Measurements from ENCODE around the gene SVOP.
"Not testable (repeated sequence)": the region's sequence is repeated elsewhere in the genome, so short reads cannot be mapped to it uniquely, and the experiment has no call there.

The SVOP gene

GRCh38 chr12:109020796-109021380, at the start of gene SVOP:
SVOP (minus strand) TSS chr12:109021068; CDS start chr12:109020868, 200 bp downstream.
- DNase-seq (ENCODE audit: low read depth in 2 of 3, low spot score in 1 of 3) = peak; percentile 3 to 19 (median 7)

GRCh38 chr12:109069307-109070271, 48.7 kb upstream of the SVOP start:
- DNase-seq (ENCODE audit: low read depth in 2 of 3, low spot score in 1 of 3) = no peak

- no peak for DNase-seq (ENCODE audit: low read depth in 2 of 3, low spot score in 1 of 3)
These were observed 45.0 kb upstream of the SVOP start for GRCh38 chr12:109065853-109066193.

- DNase-seq (ENCODE audit: low read depth in 2 of 3, low spot score in 1 of 3) = no peak
These were observed 44.4 kb upstream of the SVOP start for GRCh38 chr12:109065154-109065852.

GRCh38 chr12:109064143-109064542, 43.3 kb upstream of the SVOP start:
- no peak for DNase-seq (ENCODE audit: low read depth in 2 of 3, low spot score in 1 of 3)

- DNase-seq (ENCODE audit: low read depth in 2 of 3, low spot score in 1 of 3) = no peak
These were observed 37.9 kb upstream of the SVOP start for GRCh38 chr12:109058773-109059172.

- DNase-seq (ENCODE audit: low read depth in 2 of 3, low spot score in 1 of 3) = no peak
These were observed 36.5 kb upstream of the SVOP start for GRCh38 chr12:109057376-109057775.

- no peak for DNase-seq (ENCODE audit: low read depth in 2 of 3, low spot score in 1 of 3)
These were observed 36.0 kb upstream of the SVOP start for GRCh38 chr12:109056891-109057290.

- DNase-seq (ENCODE audit: low read depth in 2 of 3, low spot score in 1 of 3) = no peak
These were observed 33.7 kb upstream of the SVOP start for GRCh38 chr12:109054520-109054919.

- peak in 1 of 3 donors; percentile 16 for DNase-seq (ENCODE audit: low read depth in 2 of 3, low spot score in 1 of 3)
These were observed 33.3 kb upstream of the SVOP start for GRCh38 chr12:109054124-109054513.

GRCh38 chr12:109053382-109054123, 32.7 kb upstream of the SVOP start:
- DNase-seq (ENCODE audit: low read depth in 2 of 3, low spot score in 1 of 3) = peak in 2 of 3 donors; percentile 2 to 19

- DNase-seq (ENCODE audit: low read depth in 2 of 3, low spot score in 1 of 3) = peak; percentile 73 to 80 (median 76)
These were observed 31.8 kb upstream of the SVOP start, which contains the start of gene USP30 for GRCh38 chr12:109052414-109053323. USP30 (plus strand) TSS chr12:109052576; CDS start chr12:109052679, 103 bp downstream.

- no peak for DNase-seq (ENCODE audit: low read depth in 2 of 3, low spot score in 1 of 3)
These were observed 31.2 kb upstream of the SVOP start for GRCh38 chr12:109052097-109052413.

- not testable (repeated sequence) for DNase-seq (ENCODE audit: low read depth in 2 of 3, low spot score in 1 of 3)
These were observed 28.9 kb upstream of the SVOP start for GRCh38 chr12:109049794-109050193.

- not testable (repeated sequence) for DNase-seq (ENCODE audit: low read depth in 2 of 3, low spot score in 1 of 3)
These were observed 27.8 kb upstream of the SVOP start for GRCh38 chr12:109048706-109049105.

- DNase-seq (ENCODE audit: low read depth in 2 of 3, low spot score in 1 of 3) = no peak
These were observed 26.4 kb upstream of the SVOP start for GRCh38 chr12:109047081-109047805.

GRCh38 chr12:109044241-109044640, 23.4 kb upstream of the SVOP start:
- DNase-seq (ENCODE audit: low read depth in 2 of 3, low spot score in 1 of 3) = no peak

- no peak for DNase-seq (ENCODE audit: low read depth in 2 of 3, low spot score in 1 of 3)
These were observed 16.1 kb upstream of the SVOP start for GRCh38 chr12:109036975-109037374.
